ENCODE measurements around the gene IGDCC3.
A peak's percentile ranks its signal among the peaks of the same experiment; 100 is the strongest.

The IGDCC3 gene

DNA sequence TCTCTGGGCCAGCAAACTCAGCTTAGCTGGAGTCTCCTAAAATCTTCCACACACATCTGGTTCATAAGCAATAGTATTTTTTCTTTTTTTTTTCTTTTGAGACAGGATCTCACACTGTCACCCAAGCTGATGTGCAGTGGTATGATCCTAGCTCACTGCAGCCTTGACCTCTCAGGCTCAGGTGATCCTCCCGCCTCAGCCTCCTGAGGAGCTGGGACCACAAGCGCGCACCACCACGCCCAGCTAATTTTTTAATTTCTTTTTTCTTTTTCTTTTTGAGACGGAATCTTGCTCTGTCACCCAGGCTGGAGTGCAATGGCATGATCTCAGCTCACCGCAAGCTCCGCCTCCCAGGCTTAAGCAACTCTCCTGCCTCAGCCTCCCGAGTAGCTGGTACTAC lies 39.0 kb downstream of the IGDCC3 start:
- no peak for DNase-seq

DNA sequence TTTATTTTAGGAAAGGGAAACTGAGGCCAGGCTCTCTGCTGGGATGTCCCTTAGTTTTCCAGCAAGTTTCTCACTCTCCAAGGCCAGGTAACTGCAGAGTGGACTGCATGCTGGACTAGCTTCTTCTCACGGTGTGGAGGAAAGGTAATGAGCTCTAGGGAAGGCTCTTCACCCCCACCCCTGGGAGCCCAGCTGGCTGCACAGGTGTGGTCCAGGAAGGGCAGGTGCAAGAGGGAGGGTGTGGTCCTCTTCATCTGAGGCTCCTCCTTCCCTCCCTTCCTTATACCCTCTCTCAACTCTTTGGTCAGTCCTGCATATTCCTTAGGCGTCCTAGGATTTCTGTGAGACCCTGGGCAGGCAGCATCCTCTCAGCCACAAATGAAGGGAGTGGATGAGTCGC lies 39.4 kb downstream of the IGDCC3 start:
- DNase-seq = peak; percentile 28

DNA sequence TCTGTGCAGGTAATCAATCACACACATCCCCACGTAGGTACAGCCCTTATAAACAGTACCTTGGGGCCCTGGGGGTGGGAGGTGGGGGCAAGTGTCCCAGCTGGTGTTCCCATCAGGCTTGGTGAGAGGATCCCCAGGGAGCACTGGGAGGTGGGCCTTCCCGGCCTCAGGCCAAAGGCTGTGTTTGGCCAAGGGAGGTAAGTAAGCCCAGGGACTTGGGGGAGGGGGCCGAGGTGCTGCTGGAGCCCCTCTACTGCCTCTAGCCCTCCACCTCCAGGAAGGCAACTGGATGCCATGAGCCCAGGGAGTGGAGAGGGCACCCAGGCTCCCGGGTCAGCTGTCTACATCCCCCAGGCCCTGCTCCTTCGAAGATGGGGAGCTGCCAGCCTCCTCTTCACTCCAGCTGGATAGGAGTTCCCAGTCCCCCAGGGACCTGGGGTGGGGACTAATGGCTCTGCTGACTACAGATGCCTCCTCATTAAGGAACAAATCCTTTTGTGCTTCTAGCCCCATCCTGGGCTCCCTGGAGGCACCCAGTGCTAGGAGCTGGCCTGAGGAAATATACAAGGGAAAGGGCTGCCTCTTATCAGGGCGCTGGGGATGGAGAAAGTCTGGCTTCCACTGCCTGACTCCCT lies 40.2 kb downstream of the IGDCC3 start:
- peak; percentile 57 for DNase-seq

DNA sequence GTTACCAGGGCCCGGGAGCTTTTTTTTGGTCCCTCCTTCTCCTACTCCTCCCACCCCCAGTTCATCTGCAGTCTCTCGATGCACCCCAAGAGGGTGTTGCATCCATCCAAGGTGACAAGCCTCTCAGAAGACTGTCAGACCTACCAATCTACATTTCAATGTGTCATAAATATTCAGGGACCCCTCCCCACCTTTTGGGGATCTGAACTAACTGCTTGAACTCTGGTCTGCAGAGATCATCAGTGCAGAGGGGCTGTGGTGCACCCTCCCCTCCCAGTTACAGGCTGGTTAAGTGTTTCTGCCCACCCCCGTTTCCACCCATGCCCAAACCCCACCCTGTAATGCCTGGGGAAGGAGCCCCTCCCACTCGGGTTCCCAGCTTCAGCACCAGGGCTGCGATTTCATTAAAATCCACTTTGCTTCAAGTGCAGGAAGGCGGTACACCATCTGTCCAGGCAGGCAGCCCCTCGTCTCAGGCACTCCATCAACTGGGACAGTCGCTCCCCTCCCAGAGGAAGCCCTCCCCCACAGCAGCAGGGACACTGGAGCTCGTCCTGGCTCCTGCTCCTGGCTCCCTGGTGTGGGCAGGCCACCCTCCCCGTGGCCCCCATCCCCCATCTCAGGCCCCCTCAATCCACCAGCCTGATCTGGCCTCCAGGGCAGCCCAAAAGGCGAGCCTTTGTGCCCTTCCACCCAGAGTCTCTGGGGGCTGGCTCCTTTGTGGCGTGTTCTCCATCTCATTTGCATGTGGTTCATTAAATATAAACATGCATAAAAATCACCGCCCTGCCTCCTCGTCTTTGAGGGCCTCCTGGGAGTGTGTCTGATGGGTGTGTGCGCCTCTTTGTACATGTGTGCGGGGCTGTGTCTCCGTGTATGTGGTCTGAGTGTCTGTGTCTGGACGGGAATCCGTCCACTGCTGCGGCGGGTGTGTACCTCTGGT lies 41.0 kb downstream of the IGDCC3 start:
- peak; percentile 93 for DNase-seq

DNA sequence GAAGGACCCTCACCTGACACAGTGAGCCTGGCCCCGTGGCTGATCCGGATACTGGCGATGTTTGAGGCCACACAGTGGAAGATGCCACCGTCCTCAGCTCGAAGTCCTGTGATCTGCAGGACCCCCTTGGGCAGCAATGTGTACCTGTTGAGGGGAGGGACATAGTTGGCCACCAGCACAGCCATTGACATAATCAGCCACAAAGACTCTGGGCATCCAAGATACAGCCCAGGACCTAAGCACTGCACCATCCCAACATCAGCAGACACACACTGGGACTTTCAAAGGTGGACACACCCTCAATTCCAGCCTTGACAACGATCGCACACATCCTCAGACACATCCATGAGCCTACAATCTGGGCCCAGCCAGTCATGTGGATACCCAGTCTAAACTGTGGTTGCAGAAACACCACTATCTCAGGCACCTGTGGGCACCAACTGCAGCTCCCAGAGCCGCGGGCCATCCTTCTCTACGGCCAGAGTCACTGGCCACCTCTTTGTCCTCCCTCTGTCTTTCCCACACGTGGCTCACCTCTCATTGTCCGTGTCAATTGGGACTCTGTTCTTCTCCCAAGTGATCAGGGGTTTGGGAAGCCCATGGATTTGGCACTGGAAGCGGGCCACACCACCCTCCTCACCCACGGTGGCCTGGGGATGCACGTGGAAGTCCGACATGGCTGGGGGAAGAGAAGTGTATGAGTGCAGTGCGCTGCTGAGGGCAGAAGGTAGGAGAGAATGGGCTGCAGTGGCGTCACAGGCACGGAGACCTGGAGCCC lies 42.3 kb downstream of the IGDCC3 start:
- DNase-seq = no peak

DNA sequence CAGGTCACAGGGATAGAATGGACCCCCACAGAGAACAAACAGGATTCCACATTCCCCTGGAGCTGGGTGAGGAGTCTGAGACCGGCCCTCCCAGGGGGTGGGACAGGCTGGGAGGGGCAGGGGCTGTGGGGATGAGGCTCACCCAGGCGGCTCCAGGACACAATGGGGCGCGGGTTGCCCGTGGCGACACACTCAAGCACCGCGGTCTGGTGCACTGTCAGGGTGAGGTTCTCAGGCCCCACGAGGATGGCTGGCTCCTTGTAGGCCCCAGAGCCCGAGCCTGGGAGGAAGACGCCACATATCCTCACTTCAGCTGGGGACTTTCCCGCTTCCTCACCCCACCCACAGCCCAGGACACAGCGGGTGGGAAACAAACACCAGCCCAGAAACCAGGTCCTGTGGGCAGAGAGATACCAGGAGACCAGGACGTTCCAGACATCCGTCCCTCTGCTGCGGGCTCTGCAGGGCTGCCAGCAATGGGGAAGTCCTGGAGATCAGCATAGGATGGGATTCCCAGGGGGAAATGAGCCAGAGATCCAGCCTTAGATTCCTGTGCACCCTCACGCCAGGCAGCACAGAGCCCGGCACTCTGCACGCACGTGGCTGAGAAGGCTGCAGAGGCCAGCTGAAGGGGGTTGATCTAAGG lies 43.1 kb downstream of the IGDCC3 start:
- no peak for DNase-seq

DNA sequence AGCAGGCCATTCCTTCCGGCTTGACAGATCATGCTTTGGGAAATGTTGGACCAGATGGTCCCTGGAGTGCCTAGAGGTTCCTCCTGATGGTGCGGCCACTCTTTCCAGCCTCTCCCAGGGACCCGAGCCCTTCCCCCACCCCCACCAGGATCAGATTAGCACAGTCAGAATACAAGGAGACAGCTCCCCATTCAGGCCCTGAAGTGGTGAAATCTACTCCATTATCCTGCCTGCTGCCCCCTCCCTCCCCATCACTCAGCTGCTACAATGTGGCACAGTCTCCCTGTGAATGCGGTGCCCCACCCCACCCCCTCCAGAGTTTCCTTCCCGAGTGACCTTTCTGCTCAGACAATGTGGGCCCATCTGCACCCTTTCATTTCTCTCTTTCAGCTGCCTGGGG lies 43.9 kb downstream of the IGDCC3 start:
- no peak for DNase-seq

DNA sequence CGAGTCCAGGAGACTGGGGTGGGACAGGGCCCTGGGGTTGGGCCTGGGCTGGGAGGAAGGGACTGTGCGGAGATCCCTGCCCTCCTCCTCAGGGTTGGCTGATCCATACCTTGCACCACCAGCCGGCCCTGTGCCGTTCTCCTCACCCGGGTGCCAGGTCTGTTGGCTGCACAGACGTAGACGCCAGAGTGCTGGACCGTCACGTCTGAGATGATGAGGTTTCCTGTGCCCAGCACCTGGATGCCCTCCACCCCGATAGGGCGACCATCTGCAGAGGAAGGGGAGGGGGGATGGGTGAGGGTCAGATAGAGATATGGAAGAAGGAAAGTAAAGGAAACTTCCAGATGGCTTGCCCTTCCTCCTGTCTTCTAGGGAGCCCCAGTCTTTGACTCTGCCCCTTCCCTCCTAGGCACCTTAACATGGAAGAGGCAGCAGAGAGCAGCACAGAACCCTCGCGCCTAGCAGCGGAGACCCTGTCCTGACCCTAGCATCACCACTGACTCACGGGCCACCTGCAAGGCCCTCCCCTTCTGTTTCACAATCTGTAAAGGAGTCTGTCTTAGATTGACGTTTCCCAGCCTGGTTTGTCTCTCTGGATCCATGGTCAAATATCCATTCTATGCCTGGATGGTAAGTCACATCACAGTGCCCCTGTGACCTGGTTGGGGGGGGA lies 44.5 kb downstream of the IGDCC3 start:
- DNase-seq = no peak

DNA sequence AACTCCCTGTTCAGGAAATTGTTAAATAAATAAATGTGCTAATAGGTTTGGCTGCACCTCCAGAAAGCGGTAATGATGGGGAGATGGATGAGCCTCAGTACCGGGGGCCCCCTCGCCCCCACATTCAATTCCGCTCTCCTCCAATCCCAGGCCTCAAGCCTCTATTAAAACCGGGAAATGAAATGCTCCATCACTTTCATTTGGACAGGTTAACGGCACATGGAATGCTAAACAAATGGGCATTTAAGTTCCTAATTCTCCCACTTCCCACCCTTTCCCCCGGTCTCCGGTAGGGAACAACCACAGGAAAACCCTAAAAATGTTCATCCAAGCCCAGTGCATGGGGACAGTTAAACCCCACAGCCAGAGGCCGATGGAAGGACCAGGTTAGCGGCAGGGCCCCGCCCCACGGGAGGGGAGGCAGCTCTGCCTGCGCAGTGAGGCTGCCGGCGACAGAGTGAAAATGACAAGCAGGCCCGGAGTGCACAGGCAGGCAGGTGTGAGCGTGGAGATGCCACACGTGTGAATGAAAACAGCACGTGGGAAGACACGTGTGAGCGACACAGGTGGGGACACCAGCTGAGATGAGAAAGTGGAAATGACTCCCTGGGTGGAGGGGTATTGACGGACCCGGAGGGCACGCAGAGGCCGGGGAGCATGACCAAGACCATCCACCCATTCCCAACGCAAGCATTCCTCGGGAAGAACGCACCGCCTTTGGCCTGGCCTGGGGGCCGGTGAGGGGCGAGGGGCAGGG lies 45.2 kb downstream of the IGDCC3 start:
- no peak for DNase-seq

DNA sequence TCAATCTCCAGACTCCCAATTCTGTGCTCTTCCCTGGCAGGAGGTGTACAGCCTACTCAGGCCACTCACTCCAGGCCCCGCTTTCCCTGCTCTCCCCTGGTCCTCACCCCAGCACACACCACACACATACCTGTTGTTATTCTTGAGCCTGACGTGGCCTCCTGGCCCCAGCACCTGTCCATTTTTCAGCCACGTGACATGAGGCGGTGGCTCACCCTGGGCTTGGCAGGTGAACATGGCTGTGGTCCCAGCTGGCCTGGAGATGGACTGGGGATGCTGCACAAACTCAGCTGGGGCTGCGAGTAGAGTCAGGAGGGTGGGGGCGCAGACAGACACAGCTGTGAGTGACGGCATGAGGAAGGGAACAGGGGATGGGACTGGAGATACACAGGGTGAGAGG lies 46.0 kb downstream of the IGDCC3 start:
- DNase-seq = no peak

DNA sequence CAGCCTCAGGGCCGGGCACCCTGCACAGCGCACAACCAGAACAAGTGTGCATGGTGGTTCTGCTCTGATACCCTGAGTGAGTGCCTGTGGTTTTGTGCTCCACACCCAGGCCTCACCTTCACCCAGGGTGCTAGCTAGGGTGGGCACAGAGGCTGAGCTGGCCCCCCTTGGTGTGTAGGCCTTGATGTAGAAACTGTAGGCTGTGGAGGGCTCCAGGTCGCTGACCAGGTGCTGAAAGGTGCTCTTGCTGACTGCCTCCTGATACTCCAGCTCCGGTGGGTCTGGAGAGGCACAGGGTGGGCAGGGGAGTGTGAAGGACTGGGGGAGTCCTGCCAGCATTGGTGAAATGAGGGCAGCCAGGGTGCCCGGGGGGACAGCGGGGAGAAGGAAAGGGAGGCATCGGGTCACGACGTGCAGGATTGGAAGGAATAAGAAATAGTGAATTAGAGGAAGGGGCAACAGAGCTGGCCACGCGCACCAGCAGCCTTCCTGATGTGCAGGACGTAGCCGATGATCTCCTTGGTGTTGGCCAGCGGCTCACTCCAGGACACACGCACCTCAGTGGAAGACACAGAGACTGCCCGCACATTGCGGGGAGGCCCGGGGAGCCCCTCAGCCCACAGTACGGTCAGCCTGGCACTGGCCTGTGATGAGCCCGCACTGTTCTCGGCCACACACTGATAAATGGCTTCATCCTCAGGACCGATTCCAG lies 46.7 kb downstream of the IGDCC3 start:
- no peak for DNase-seq

DNA sequence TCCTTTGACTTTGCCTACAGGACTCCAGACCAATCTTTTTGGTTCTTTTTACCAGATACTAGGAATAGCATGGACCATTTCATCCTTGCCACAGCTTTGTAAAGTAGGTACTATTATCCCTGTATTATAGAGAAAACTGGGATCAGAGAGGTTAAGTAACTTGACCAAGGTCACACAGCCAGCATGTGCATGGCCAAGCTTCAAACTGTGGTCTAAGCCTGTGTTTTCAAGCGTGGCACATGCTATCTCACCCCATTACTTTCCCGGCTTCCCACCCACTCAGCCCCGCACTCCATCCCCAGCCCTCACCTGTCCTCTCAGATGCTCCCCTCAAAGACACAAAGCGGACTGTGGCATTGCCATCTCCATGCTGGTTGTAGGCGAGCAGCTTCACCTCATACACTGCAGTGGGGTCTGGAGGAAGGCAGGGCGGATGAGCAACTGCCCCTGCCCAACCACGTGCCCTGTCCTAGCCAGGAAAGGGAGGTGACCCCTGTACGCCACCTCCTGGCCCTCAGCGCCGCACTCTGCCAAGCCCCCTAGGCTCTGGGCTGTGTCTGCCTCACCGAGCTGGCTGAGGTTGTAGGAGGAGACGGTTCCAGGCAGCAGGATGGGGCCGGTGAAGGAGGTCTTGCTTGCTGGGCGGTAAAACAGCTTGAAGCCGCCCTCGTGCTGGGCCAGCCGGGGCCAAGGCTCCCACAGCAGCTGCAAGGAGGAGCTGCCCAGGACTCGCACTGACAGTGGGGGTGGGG lies 47.6 kb downstream of the IGDCC3 start:
- DNase-seq = no peak

DNA sequence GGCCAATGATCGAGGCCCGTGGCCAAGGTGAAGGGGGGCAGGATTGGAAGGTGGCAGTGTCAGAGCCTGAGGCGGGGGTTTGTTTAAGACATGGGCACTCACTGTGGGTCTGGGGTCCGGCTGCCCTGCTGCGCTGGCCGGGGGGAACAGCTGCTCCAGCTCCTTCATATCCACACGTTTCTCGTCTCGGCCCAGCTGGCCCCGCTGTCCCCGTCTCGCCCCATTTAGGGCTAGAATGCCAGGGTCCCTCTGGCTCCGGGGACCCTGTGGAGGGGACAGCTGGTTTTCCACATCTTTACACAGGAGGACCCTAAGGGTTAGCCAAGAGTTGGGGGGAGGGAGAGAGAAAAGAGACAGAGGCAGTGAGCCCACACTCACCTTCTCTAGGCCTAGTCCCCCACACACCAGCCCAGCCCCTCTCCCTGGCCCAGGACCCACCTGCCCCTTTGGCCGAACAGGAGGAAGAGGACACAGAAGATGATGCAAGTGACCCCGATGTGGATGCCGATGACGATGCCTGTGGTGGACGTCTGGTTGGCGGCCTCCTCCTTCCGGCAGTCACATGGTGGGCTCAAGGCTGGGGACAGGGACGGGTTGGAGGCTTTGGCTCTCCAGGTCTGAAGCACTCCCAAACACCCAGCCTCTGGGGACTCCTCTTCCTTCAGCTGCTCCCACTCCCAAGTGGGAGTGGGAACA lies 48.4 kb downstream of the IGDCC3 start:
- no peak for DNase-seq

DNA sequence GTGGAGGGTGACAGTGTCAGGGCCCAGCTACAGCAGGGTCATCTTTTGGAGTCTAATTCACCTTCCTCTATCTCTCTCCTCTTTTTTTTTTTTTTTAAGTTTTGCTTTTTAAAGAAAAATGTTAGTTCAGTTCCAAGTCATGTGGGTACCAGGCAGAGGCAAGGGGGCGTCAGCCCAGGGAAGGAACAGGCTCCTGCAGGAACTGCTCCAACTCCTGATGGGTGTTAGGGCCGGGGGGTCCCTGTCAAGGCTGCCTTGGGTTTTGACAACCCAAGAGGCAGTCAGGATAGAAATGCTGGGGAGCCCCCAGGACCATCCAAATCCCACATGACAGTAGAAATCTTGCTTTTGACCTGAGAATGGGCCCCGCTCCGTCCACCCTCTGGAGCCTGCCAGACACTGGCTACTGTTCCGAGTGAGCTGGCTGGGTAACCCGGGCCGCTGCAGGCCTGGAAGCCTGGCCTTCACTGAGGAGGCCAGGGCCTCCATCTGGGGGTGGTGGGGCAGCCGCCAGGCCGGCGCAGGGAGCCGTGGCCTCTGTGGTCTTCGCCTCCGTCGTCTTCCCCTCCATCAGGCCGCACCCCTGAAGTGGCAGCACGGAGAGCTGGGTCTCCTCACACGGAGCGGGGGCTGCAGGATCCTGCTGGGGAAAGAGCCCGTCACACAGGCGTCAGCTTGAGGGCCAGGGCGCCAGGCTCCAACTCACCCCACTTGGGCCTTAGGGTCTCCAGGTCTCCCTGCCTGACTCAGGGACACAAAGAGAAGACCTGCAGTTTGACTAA lies 49.1 kb downstream of the IGDCC3 start:
- DNase-seq = no peak

DNA sequence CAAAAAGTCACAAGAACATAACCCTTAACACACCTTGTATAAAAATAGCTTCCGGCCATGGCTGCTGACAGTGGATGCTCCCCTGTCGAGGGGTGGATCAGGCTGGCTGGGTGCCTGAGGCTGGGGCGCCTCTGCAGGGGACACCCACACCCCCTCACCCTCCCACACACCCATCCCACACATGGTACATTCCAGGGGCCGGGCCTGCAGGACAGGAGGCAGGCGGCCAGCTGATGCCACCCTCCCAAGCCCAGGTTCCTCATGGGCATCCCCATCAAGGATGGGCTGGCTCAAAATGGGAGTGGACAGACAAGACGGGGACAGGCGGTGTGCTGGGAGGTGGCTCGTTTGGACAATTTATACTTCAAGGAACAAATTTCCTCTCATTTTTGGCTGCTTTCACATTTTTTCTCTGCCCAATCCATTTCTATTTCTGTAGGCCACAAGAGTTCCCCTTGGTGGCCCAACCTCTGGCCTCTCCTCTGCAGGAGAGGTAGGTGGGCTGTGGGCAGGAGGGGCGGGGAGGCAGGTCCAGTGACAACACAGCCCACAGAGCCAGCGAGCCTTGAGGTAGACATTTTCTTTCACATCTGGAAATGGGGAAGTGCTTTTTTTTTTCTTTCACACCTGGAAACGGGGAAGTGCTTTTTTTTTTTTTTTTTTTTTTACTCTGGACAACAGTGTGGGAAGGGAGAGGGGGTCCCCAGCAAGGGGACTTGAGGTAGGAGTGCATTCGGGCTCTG lies 50.0 kb downstream of the IGDCC3 start:
- no peak for DNase-seq

DNA sequence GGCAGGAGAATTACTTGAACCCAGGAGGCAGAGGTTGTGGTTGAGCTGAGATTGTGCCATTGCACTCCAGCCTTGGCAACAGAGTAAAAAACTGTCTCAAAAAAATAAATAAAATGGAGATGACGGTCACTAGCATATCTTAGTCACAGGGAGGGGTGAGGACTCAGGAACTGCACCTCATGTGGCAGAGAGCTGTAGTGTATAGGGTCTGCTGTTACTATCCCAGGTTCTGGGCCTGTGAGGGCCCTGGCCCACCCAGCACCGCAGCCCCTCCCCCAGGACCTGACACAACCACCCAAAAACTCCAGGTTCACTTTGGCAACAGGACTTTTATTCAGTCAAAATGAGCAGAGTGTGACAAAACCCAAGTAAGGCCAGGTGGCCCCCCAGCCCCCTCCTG lies 51.0 kb downstream of the IGDCC3 start:
- no peak for DNase-seq

DNA sequence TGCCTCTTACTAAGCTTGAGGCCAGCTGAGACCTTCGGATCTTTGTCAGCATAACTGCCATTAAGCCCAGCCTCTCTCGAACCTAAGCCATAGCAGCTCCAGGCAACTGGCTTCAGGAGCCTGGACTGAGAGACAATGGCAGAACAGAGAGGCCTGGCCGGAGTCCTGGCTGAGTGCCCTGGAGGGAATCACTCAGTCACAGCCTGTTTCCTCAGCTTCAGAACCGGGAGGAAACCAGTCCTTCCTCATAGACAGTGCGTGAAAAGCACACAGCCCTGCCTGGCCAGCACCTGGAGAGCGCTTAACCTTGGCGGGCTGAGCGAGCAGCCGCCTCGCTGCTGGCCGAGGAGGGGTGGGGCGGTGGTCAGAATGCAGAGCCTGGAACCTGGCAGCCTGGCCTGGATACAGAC lies 51.7 kb downstream of the IGDCC3 start:
- DNase-seq = peak; percentile 25

DNA sequence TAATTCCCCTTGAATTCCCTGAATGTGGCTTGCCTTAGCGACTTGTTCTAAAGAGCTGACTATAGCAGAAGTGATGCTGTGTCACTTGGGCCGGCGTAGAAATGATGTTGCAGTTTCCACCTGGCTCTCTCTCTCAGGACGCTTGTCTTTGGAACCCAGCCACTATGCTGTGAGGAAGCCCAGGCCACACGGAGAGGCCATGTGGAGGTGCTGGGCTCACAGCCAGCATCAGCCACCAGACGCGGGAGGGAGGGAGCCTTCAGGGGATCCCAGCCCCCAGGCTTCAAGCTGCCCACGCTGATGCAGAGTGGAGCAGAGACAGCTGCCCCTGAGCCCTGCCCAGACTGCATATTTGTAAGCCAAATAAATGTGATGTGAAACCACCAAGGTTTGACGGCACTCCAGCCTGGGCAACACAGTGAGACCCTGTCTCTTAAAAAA lies 54.7 kb downstream of the IGDCC3 start:
- DNase-seq = no peak
